PC-9 (cell line): ENCODE results near the gene SORT1.

Experiments used
- CTCF ChIP-seq: fragments of 200-600 bp; sonication (generic); conservative IDR thresholded peaks from 2 replicates; pipeline ENCODE4 v1.6.1; 2017; ENCODE audit warnings: mixed run types, antibody characterized with exemption, mild to moderate bottlenecking, moderate library complexity
- EZH2 ChIP-seq: fragments of 200-600 bp; sonication (generic); IDR thresholded peaks from 2 replicates; pipeline ENCODE4 v1.8.0; 2017; ENCODE audit warnings: antibody characterized with exemption, low read depth

- TF ChIP-seq CTCF, result no peak
- no peak for TF ChIP-seq EZH2
Observed at GRCh38 chr1:109350182-109350581, 47.5 kb downstream of the SORT1 start.
